ENCODE results near the gene GAS2. TPM values are rescaled to one million over a fixed set of nuclear protein-coding genes. Genes with fewer than 3 reads are reported as not detected.

Gene GAS2
- total RNA-seq, 1 donor from 2014 or later, result 3.5 TPM

DNA sequence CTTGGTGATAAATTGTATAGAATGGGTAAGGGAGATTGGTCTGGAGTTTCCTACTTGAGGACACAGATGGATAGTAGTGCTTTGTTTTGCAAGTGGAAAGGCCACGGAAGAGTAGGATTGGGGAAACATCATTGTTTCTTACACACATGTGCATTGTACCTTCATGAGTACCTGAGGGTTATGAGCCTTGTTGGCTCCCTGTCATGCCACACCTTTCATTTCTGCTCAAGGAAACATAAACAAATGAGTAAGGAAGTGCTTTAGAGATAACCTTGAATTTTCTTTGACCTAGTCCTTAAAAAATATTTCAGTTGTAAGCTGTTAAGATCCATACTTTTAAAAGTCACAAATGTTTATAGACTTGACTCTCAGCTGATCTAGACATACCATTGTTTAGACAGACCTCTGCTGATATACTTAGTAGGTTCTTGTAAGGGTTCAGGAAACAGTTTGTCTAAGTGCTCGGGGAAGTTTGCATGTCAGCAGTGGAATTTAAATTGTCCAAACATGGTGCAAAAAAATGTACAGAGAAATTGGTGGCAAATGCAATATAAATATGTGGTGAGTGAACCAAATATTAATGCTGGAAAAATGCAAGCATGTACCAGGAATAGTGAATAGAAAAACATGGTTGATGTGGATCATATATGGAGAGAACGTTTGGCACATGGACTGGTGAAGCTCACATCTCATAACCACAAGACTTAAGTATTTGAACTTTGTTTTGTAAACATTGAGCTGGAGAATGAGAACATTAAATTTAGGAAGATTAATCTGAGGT lies 40.9 kb downstream of the GAS2 start:
- intact Hi-C loops (cut with micrococcal nuclease), result no loop called here
- H3K27ac Mint-ChIP-seq, result no peak overlapping the region
- peaks cover 4% of the 10 kb centered on the region for H3K9me3 Mint-ChIP-seq
- ATAC-seq (ENCODE audit: low read depth), result no peak
- H3K4me3 Mint-ChIP-seq, result no peak overlapping the region
- no peaks in the 10 kb centered on the region for H3K36me3 Mint-ChIP-seq (ENCODE audit: low read depth)
- H3K27me3 Mint-ChIP-seq, result peaks cover 3% of the 10 kb centered on the region
- TF ChIP-seq, protein P1, sequence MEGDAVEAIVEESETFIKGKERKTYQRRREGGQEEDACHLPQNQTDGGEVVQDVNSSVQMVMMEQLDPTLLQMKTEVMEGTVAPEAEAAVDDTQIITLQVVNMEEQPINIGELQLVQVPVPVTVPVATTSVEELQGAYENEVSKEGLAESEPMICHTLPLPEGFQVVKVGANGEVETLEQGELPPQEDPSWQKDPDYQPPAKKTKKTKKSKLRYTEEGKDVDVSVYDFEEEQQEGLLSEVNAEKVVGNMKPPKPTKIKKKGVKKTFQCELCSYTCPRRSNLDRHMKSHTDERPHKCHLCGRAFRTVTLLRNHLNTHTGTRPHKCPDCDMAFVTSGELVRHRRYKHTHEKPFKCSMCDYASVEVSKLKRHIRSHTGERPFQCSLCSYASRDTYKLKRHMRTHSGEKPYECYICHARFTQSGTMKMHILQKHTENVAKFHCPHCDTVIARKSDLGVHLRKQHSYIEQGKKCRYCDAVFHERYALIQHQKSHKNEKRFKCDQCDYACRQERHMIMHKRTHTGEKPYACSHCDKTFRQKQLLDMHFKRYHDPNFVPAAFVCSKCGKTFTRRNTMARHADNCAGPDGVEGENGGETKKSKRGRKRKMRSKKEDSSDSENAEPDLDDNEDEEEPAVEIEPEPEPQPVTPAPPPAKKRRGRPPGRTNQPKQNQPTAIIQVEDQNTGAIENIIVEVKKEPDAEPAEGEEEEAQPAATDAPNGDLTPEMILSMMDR (IDR thresholded peaks at IDR 0.05), result no peak
- CTCF ChIA-PET, result no interaction called here
- no peak for DNase-seq
- no peaks in the 10 kb centered on the region for H3K4me1 Mint-ChIP-seq
- POLR2A ChIA-PET, result no interaction called here

DNA sequence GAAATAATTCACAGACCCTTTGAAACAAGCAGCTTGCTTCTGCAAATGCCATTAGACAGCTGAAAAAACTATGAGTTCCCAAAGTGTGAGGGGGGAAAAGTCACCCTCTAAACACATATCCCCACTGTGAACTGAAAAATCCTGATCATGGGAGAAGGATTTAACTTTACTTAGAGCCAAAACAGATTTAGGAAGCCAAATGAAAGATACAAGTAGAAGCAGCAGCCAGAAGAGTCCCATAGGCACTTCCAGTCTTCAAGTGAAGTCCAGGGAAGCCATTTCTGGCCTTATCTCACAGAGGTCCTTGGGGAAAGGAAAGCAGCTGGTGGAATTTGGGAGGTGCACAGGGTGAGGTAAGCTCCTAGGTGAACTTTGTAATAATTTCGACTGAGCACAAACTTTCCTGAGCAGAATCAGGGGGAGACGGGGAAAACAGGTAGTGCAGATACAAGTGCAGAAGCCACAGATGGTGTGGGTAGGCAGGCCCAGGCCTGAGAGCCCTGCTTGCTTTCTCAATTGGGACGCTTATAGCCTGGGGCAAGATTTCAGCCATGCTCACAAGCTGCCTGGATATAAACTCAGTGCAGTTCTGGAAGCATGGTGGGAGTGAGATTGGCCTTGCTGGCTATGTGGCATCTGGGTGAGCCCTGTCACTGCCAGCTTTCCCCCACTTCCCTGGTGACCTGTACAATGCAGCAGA lies 44.8 kb downstream of the GAS2 start:
- no peak overlapping the region for H3K27ac Mint-ChIP-seq
- ATAC-seq (ENCODE audit: low read depth), result no peak
- no peak for DNase-seq
- peaks cover 3% of the 10 kb centered on the region for H3K27me3 Mint-ChIP-seq
- TF ChIP-seq, protein P1 (IDR thresholded peaks at IDR 0.05), result no peak
- no peak overlapping the region for H3K4me3 Mint-ChIP-seq
- intact Hi-C loops (cut with micrococcal nuclease), result no loop called here
- POLR2A ChIA-PET, result no interaction called here
- peaks cover 4% of the 10 kb centered on the region for H3K9me3 Mint-ChIP-seq
- H3K4me1 Mint-ChIP-seq, result no peaks in the 10 kb centered on the region
- CTCF ChIA-PET, result no interaction called here
- no peaks in the 10 kb centered on the region for H3K36me3 Mint-ChIP-seq (ENCODE audit: low read depth)

DNA sequence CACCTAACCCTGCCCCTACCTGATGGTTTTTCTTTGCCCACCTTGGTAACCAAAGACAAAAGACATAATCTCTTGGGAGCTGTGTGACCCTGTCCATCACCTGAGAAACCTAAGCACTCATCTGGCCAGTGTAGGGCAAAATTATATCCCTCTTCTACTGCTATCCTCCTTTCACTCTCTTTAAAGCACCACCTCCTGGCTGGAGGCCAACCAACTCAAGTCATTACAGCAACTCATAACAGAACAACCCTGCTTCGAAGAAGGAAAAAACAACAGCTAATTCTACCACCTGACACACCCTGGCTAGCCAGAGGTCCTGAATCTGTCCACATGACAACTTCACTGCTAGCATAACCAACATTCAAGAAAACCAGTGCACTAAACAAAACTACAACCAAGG lies 45.5 kb downstream of the GAS2 start:
- Mint-ChIP-seq H3K27ac (no peak overlapping the region), H3K27me3 (peaks cover 3% of the 10 kb centered on the region), H3K9me3 (peaks cover 4% of the 10 kb centered on the region), H3K4me1 (no peaks in the 10 kb centered on the region), H3K36me3 (ENCODE audit: low read depth) (no peaks in the 10 kb centered on the region), H3K4me3 (no peak overlapping the region)
- DNase-seq (no peak), ATAC-seq (ENCODE audit: low read depth) (no peak)
- intact Hi-C loops (cut with micrococcal nuclease), result no loop called here
- CTCF ChIA-PET, result no interaction called here
- TF ChIP-seq, protein P1 (IDR thresholded peaks at IDR 0.05), result no peak
- POLR2A ChIA-PET, result no interaction called here

DNA sequence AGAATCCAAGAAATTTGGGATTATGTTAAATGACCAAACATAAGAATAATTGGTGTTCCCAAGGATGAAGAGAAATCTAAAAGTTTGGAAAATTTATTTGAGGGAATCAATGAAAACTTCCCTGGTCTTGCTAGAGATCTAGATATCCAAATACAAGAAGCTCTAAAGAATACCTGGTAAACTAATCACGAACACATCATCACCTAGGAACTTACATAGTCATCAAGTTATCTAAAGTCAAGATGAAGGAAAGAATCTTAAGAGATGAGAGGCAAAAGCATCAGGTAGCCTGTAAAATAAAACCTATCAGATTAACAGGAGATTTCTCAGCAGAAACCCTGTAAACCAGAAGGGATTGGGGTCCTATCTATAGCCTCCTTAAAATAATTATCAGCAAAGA lies 46.9 kb downstream of the GAS2 start:
- TF ChIP-seq, protein P1 (IDR thresholded peaks at IDR 0.05), result no peak
- Mint-ChIP-seq H3K27ac (no peak overlapping the region), H3K36me3 (ENCODE audit: low read depth) (no peaks in the 10 kb centered on the region), H3K4me1 (no peaks in the 10 kb centered on the region), H3K4me3 (no peak overlapping the region), H3K27me3 (peaks cover 3% of the 10 kb centered on the region), H3K9me3 (peaks cover 4% of the 10 kb centered on the region)
- ChIA-PET CTCF (no interaction called here), POLR2A (no interaction called here)
- intact Hi-C loops (cut with micrococcal nuclease), result no loop called here
- DNase-seq, result no peak
- no peak for ATAC-seq (ENCODE audit: low read depth)

DNA sequence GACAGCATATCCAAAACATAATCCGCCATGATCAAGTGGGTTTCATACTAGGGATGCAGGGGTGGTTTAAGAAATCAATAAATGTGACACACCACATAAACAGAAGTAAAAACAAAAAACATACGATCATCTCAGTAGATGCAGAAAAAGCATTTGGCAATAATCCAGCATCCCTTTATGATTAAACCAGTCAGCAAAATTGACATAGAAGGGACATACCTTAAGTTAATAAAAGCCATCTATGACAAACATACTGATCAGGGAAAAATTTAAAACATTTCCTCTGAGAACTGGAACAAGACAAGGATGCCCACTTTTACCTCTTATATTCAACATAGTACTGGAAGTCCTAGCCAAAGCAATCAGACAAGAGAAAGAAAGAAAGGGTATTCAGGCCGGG lies 49.6 kb downstream of the GAS2 start:
- H3K27me3 Mint-ChIP-seq, result no peaks in the 10 kb centered on the region
- CTCF ChIA-PET, result no interaction called here
- DNase-seq (no peak), ATAC-seq (ENCODE audit: low read depth) (no peak)
- no peaks in the 10 kb centered on the region for H3K4me1 Mint-ChIP-seq
- intact Hi-C loops (cut with micrococcal nuclease), result no loop called here
- TF ChIP-seq, protein P1 (IDR thresholded peaks at IDR 0.05), result no peak
- H3K4me3 Mint-ChIP-seq, result no peak overlapping the region
- POLR2A ChIA-PET, result no interaction called here
- no peaks in the 10 kb centered on the region for H3K9me3 Mint-ChIP-seq
- H3K36me3 Mint-ChIP-seq (ENCODE audit: low read depth), result no peaks in the 10 kb centered on the region
- no peak overlapping the region for H3K27ac Mint-ChIP-seq

All from activated B cell treated with CpG ODN at 0.5 μM for 24 hours (primary cell).